HepG2 (cell line): ENCODE data around the gene NMRAL1. TPM values are rescaled to one million over a fixed set of nuclear protein-coding genes. Genes with fewer than 3 reads are reported as not detected.

Source experiments
- ARID2 ChIP-seq: sonication (generic); formaldehyde crosslinking; IDR thresholded peaks from 2 replicates; pipeline ENCODE4 v1.8.1; 2022; ENCODE audit warnings: mild to moderate bottlenecking, missing genetic modification reagents, borderline replicate concordance
- CEBPB ChIP-seq: IDR thresholded peaks from 2 replicates; pipeline ENCODE4 v1.6.1; 2011; ENCODE audit warnings: low read depth, low read length, improper control_type of control experiment, borderline replicate concordance
- ELF4 ChIP-seq: sonication (generic); formaldehyde crosslinking; IDR thresholded peaks from 2 replicates; pipeline ENCODE4 v1.5.0; 2020; ENCODE audit warnings: missing genetic modification reagents, mild to moderate bottlenecking, moderate library complexity, borderline replicate concordance
- KAT7 ChIP-seq: IDR thresholded peaks from 2 replicates; pipeline ENCODE4 v1.6.1; 2018; ENCODE audit warnings: borderline replicate concordance, missing compliant biosample characterization
- NFE2 ChIP-seq: sonication (generic); formaldehyde crosslinking; IDR thresholded peaks from 2 replicates; pipeline ENCODE4 v1.4.0; 2020; ENCODE audit warnings: missing genetic modification reagents
- PAWR ChIP-seq: sonication (generic); formaldehyde crosslinking; IDR thresholded peaks from 2 replicates; pipeline ENCODE4 v1.4.0; 2020; ENCODE audit warnings: missing genetic modification reagents, mild to moderate bottlenecking, borderline replicate concordance
- POGK ChIP-seq: sonication (generic); formaldehyde crosslinking; conservative IDR thresholded peaks from 2 replicates; pipeline ENCODE4 v1.8.0; 2022; ENCODE audit warnings: mild to moderate bottlenecking, moderate library complexity, missing genetic modification reagents
- RFXANK ChIP-seq: IDR thresholded peaks from 2 replicates; pipeline ENCODE4 v1.6.1; 2016
- SIN3B ChIP-seq: fragments of 150-350 bp; IDR thresholded peaks from 2 replicates; pipeline ENCODE4 v1.6.1; 2014; ENCODE audit warnings: low read length
- SKIL ChIP-seq: sonication (generic); formaldehyde crosslinking; IDR thresholded peaks from 2 replicates; pipeline ENCODE4 v1.8.0; 2022; ENCODE audit warnings: missing genetic modification reagents, mild to moderate bottlenecking, moderate library complexity, borderline replicate concordance
- SOX6 ChIP-seq, 2 experiments: fragments of 450-650 bp in 1 of 2; sonication (generic) in 1 of 2; formaldehyde crosslinking in 1 of 2; IDR thresholded peaks; 2 replicates each; pipeline versions ENCODE4 v1.4.0 to v1.6.1; 2017 to 2020; ENCODE audit warnings: antibody characterized with exemption in 1 of 2, mild to moderate bottlenecking in 1 of 2, missing genetic modification reagents in 1 of 2
- SRY ChIP-seq: sonication (generic); formaldehyde crosslinking; IDR thresholded peaks from 2 replicates; pipeline ENCODE4 v1.8.0; 2022; ENCODE audit warnings: mild to moderate bottlenecking, missing genetic modification reagents
- TFDP1 ChIP-seq: IDR thresholded peaks from 2 replicates; pipeline ENCODE4 v1.6.1; 2016; ENCODE audit warnings: missing compliant biosample characterization, missing genetic modification reagents, borderline replicate concordance
- U2AF2 ChIP-seq: fragments of 200-400 bp; formaldehyde crosslinking; IDR thresholded peaks from 2 replicates; pipeline ENCODE4 v1.6.1; 2017; ENCODE audit warnings: low read depth, mild to moderate bottlenecking, low read length
- ZNF160 ChIP-seq: sonication (generic); formaldehyde crosslinking; IDR thresholded peaks from 2 replicates; pipeline ENCODE4 v1.8.0; 2022; ENCODE audit warnings: mild to moderate bottlenecking, inconsistent platforms, missing genetic modification reagents
- ZNF282 ChIP-seq: fragments of 450-650 bp; IDR thresholded peaks from 2 replicates; pipeline ENCODE4 v1.6.1; 2018; ENCODE audit not compliant: partially characterized antibody
- ZNF414 ChIP-seq: sonication (generic); formaldehyde crosslinking; IDR thresholded peaks from 2 replicates; pipeline ENCODE4 v1.5.0; 2020; ENCODE audit warnings: missing genetic modification reagents
- ZNF512B ChIP-seq: sonication (generic); formaldehyde crosslinking; IDR thresholded peaks from 2 replicates; pipeline ENCODE4 v1.5.1; 2020; ENCODE audit warnings: missing genetic modification reagents, mild to moderate bottlenecking, borderline replicate concordance
- polyA plus RNA-seq, 8 experiments: library from polyadenylated mRNA; depleted of rRNA in 3 of 8; stranded (reverse) in 7 of 8; unstranded in 1 of 8; fragments of >200 nt; fragmentation: Illumina TruSeq in 4 of 8; extraction: Trizol in 4 of 8; gene quantifications; 2 replicates each; pipeline versions ENCODE4 v1.2.1 to v1.2.3, GENCODE V29; 2011 to 2016; ENCODE audit warnings: low read depth in 4 of 8, missing spikeins in 1 of 8, mixed read lengths in 1 of 8; ENCODE audit not compliant: insufficient read depth in 1 of 8
- total RNA-seq, 5 experiments: library from RNA; depleted of rRNA; stranded (reverse); fragments of >200 nt; fragmentation: Illumina TruSeq; extraction: Trizol; gene quantifications; 2 replicates each; pipeline ENCODE4 v1.2.3, GENCODE V29; 2016; ENCODE audit warnings: low read depth in 1 of 5

The NMRAL1 gene
- total and polyA plus RNA-seq, 2 of the 13 experiments (the other 11 are each of a cell fraction or from before 2014, with no cell fraction given): 30.8 to 33.1 TPM

GRCh38 chr16:4461250-4462085 is 13.0 kb downstream of the NMRAL1 start (continued):
- TF ChIP-seq SRY (CRISPR knock-in tag) (0 out of 2 replicates have a peak, but pooled peaks have one; percentile 35), ARID2 (CRISPR knock-in tag) (no peak), ZNF282 (no peak), U2AF2 (no peak), TFDP1 (CRISPR knock-in tag) (no peak), ZNF512B (no peak), KAT7 (CRISPR knock-in tag) (no peak), ZNF414 (CRISPR knock-in tag) (peak; percentile 32; the same call in 1 of the 2 replicates), ELF4 (CRISPR knock-in tag) (0 out of 2 replicates have a peak, but pooled peaks have one; percentile 66), CEBPB (no peak), SOX6 (IDR thresholded peaks at IDR 0.05) (no peak), SOX6 (CRISPR knock-in tag; IDR thresholded peaks at IDR 0.05) (peak; percentile 98), SIN3B (no peak), PAWR (CRISPR knock-in tag) (no peak), NFE2 (0 out of 2 replicates have a peak, but pooled peaks have one; percentile 5), ZNF160 (0 out of 2 replicates have a peak, but pooled peaks have one; percentile 22), POGK (CRISPR knock-in tag) (peak; percentile 65), RFXANK (CRISPR knock-in tag) (no peak), SKIL (CRISPR knock-in tag) (peak; percentile 87)
